H9 (cell line): ENCODE results near the gene LYSMD4. TPM values are rescaled to one million over a fixed set of nuclear protein-coding genes. Genes with fewer than 3 reads are reported as not detected.

Experiments used
- DNase-seq: peaks from one replicate; pipeline ENCODE4 v3.0.0-alpha.2; 2017
- H2AFZ ChIP-seq: one replicate; pipeline ENCODE4 v1.6.1; 2013; ENCODE audit warnings: mild to moderate bottlenecking, low read length, control low read depth, moderate library complexity
- H2AK5ac ChIP-seq: 2 replicates; pipeline ENCODE4 v1.6.1; 2013; ENCODE audit warnings: low read length, control low read depth, mixed read lengths; ENCODE audit not compliant: insufficient read length
- H2BK120ac ChIP-seq: one replicate; pipeline ENCODE4 v1.6.1; 2013; ENCODE audit warnings: low read depth, mild to moderate bottlenecking, low read length, control low read depth, inconsistent platforms; ENCODE audit not compliant: poor library complexity, severe bottlenecking
- H2BK12ac ChIP-seq: 2 replicates; pipeline ENCODE4 v1.6.1; 2013; ENCODE audit warnings: low read length, control low read depth, mixed read lengths, low read depth; ENCODE audit not compliant: insufficient read length
- H2BK15ac ChIP-seq: 2 replicates; pipeline ENCODE4 v1.6.1; 2013; ENCODE audit warnings: low read depth, low read length, control low read depth
- H2BK20ac ChIP-seq: one replicate; pipeline ENCODE4 v1.6.1; 2013; ENCODE audit warnings: low read depth, mild to moderate bottlenecking, low read length, control low read depth, inconsistent platforms; ENCODE audit not compliant: poor library complexity, severe bottlenecking
- H2BK5ac ChIP-seq: 2 replicates; pipeline ENCODE4 v1.6.1; 2013; ENCODE audit warnings: low read length, control low read depth, mixed read lengths; ENCODE audit not compliant: insufficient read length
- H3K14ac ChIP-seq: 2 replicates; pipeline ENCODE4 v1.6.1; 2013; ENCODE audit warnings: low read length, control low read depth; ENCODE audit not compliant: insufficient read depth
- H3K18ac ChIP-seq: 2 replicates; pipeline ENCODE4 v1.6.1; 2013; ENCODE audit warnings: low read depth, mild to moderate bottlenecking, mixed read lengths, low read length, control low read depth; ENCODE audit not compliant: insufficient read length
- H3K23ac ChIP-seq: 2 replicates; pipeline ENCODE4 v1.6.1; 2013; ENCODE audit warnings: low read length, control low read depth, mixed read lengths, low read depth; ENCODE audit not compliant: insufficient read length
- H3K23me2 ChIP-seq: 2 replicates; pipeline ENCODE4 v1.6.1; 2013; ENCODE audit warnings: low read depth, mild to moderate bottlenecking, mixed read lengths, low read length, control low read depth; ENCODE audit not compliant: insufficient read length, poor library complexity, severe bottlenecking
- H3K27ac ChIP-seq: 2 replicates; pipeline ENCODE4 v1.5.1; 2013; ENCODE audit warnings: low read length, control low read depth, mixed read lengths, low read depth; ENCODE audit not compliant: insufficient read length
- H3K27me3 ChIP-seq: 2 replicates; pipeline ENCODE4 v1.6.1; 2013; ENCODE audit warnings: low read length, control low read depth, inconsistent platforms; ENCODE audit not compliant: insufficient read depth
- H3K4ac ChIP-seq: 2 replicates; pipeline ENCODE4 v1.6.1; 2013; ENCODE audit warnings: low read depth, mild to moderate bottlenecking, control low read depth, inconsistent platforms, low read length, moderate library complexity
- H3K4me1 ChIP-seq: 2 replicates; pipeline ENCODE4 v1.6.1; 2013; ENCODE audit warnings: low read length, control low read depth, inconsistent platforms; ENCODE audit not compliant: insufficient read depth
- H3K4me2 ChIP-seq: 2 replicates; pipeline ENCODE4 v1.6.1; 2013; ENCODE audit warnings: low read length, control low read depth, mixed read lengths; ENCODE audit not compliant: insufficient read length, insufficient read depth
- H3K56ac ChIP-seq: 2 replicates; pipeline ENCODE4 v1.6.1; 2013; ENCODE audit warnings: low read depth, mild to moderate bottlenecking, mixed read lengths, low read length, control low read depth; ENCODE audit not compliant: insufficient read length
- H3K79me1 ChIP-seq: 2 replicates; pipeline ENCODE4 v1.6.1; 2013; ENCODE audit warnings: low read depth, mild to moderate bottlenecking, moderate library complexity, low read length, control low read depth, inconsistent platforms; ENCODE audit not compliant: insufficient read depth, poor library complexity, severe bottlenecking
- H3K79me2 ChIP-seq: 2 replicates; pipeline ENCODE4 v1.6.1; 2013; ENCODE audit warnings: low read length, control low read depth, inconsistent platforms; ENCODE audit not compliant: insufficient read depth
- H3K9ac ChIP-seq: 2 replicates; pipeline ENCODE4 v1.6.1; 2013; ENCODE audit warnings: low read length, control low read depth, mixed read lengths; ENCODE audit not compliant: insufficient read length; ENCODE audit errors: extremely low read depth
- H3K9me3 ChIP-seq: one replicate; pipeline ENCODE4 v1.6.1; 2013; ENCODE audit warnings: low read depth, low read length, inconsistent platforms; ENCODE audit not compliant: control insufficient read depth
- H3T11ph ChIP-seq: one replicate; pipeline ENCODE4 v1.6.1; 2013; ENCODE audit warnings: mild to moderate bottlenecking, low read length, control low read depth, inconsistent platforms
- H4K20me1 ChIP-seq: one replicate; pipeline ENCODE4 v1.6.1; 2013; ENCODE audit not compliant: control insufficient read depth, insufficient read length, insufficient read depth
- H4K5ac ChIP-seq: 2 replicates; pipeline ENCODE4 v1.6.1; 2013; ENCODE audit warnings: low read depth, mild to moderate bottlenecking, mixed read lengths, low read length, control low read depth; ENCODE audit not compliant: insufficient read length
- H4K8ac ChIP-seq: replicated peaks from 2 replicates; pipeline ENCODE4 v1.6.1; 2013; ENCODE audit warnings: low read length, control low read depth, mixed read lengths, low read depth; ENCODE audit not compliant: insufficient read length
- H4K91ac ChIP-seq: 2 replicates; pipeline ENCODE4 v1.6.1; 2013; ENCODE audit warnings: low read depth, mild to moderate bottlenecking, moderate library complexity, mixed read lengths, low read length, control low read depth; ENCODE audit not compliant: insufficient read length
- H3K27ac Mint-ChIP-seq, 3 experiments: 2 replicates in 2 of 3; 3 replicates in 1 of 3; pipeline ENCODE4 v1.8.0; 2020 to 2021; ENCODE audit warnings: mixed read lengths in 3 of 3, mild to moderate bottlenecking in 1 of 3, moderate library complexity in 1 of 3
- H3K27me3 Mint-ChIP-seq: 2 replicates; pipeline ENCODE4 v1.8.0; 2021; ENCODE audit warnings: low read depth, mild to moderate bottlenecking, moderate library complexity, mixed read lengths
- H3K36me3 Mint-ChIP-seq, 3 experiments: 2 replicates in 2 of 3; 3 replicates in 1 of 3; pipeline ENCODE4 v1.8.0; 2020 to 2021; ENCODE audit warnings: low read depth in 3 of 3, mixed read lengths in 3 of 3; ENCODE audit not compliant: insufficient read depth in 1 of 3
- H3K4me1 Mint-ChIP-seq, 2 experiments: 2 replicates each; pipeline ENCODE4 v1.8.0; 2020; ENCODE audit warnings: mixed read lengths in 2 of 2
- H3K4me3 Mint-ChIP-seq, 2 experiments: 2 replicates in 1 of 2; 3 replicates in 1 of 2; pipeline ENCODE4 v1.8.0; 2020 to 2021; ENCODE audit warnings: mild to moderate bottlenecking in 2 of 2, mixed read lengths in 2 of 2, moderate library complexity in 1 of 2
- H3K9me3 Mint-ChIP-seq, 2 experiments: 2 replicates in 1 of 2; 3 replicates in 1 of 2; pipeline ENCODE4 v1.8.0; 2020; ENCODE audit warnings: mild to moderate bottlenecking in 2 of 2, mixed read lengths in 2 of 2, moderate library complexity in 1 of 2
- WGBS: extraction: QIAGEN DNeasy Blood & Tissue Kit; methylation state at CpG from one replicate; pipeline ENCODE4 v1.1.7; 2013; ENCODE audit warnings: missing lambda C conversion rate, low lambda C conversion rate, mixed read lengths; ENCODE audit not compliant: insufficient read length; ENCODE audit errors: extremely low coverage; 5-methylcytosine and 5-hydroxymethylcytosine counted together
- total RNA-seq: library from RNA; stranded (reverse); gene quantifications from 2 replicates; pipeline ENCODE4 v1.2.1, GENCODE V29; 2021
- TF ChIP-seq, protein P1 (sequence below): fragments of 200-600 bp; sonication (generic); conservative IDR thresholded peaks from 3 replicates; pipeline ENCODE4 v1.8.0; 2021; ENCODE audit warnings: antibody characterized with exemption, mild to moderate bottlenecking

Gene LYSMD4
- total RNA-seq, 1 experiment from 2014 or later: 10.0 TPM

- Histone ChIP-seq H2BK12ac (no peak overlapping the region), H3K27me3 (no peaks in the 10 kb centered on the region), H3K27ac (no peak overlapping the region), H2BK120ac (no peak overlapping the region), H4K5ac (no peak overlapping the region), H3K14ac (0 out of 2 replicates have a peak overlapping the region, but pooled peaks have one; percentile 13), H3K9ac (no peak overlapping the region), H3K4me1 (no peaks in the 10 kb centered on the region), H2BK5ac (no peak overlapping the region), H3K23me2 (peaks cover 3% of the 10 kb centered on the region), H3T11ph (no peak overlapping the region), H2BK20ac (no peak overlapping the region), H3K9me3 (no peaks in the 10 kb centered on the region), H4K91ac (no peak overlapping the region), H3K18ac (no peak overlapping the region), H3K4me2 (no peak overlapping the region), H2AFZ (no peak overlapping the region), H3K4ac (no peak overlapping the region), H3K79me1 (no peaks in the 10 kb centered on the region), H2BK15ac (no peak overlapping the region), H3K79me2 (no peaks in the 10 kb centered on the region), H3K23ac (no peak overlapping the region), H2AK5ac (no peak overlapping the region), H3K56ac (no peak overlapping the region), H4K8ac (no peak overlapping the region), H4K20me1 (no peaks in the 10 kb centered on the region)
- Mint-ChIP-seq H3K4me1 (peaks cover 2 to 7% of the 10 kb centered on the region in 2 experiments; a peak in 2 of 4 replicates), H3K27me3 (0 out of 2 replicates have a peak, but pooled peaks cover 1% of the 10 kb centered on the region), H3K9me3 (no peaks in the 10 kb centered on the region), H3K27ac (no peak overlapping the region), H3K36me3 (no peaks in the 10 kb centered on the region), H3K4me3 (no peak overlapping the region)
- DNase-seq: no peak
- WGBS: no CpG with 5 or more reads among the region's 7 CpGs
- TF ChIP-seq, protein P1, sequence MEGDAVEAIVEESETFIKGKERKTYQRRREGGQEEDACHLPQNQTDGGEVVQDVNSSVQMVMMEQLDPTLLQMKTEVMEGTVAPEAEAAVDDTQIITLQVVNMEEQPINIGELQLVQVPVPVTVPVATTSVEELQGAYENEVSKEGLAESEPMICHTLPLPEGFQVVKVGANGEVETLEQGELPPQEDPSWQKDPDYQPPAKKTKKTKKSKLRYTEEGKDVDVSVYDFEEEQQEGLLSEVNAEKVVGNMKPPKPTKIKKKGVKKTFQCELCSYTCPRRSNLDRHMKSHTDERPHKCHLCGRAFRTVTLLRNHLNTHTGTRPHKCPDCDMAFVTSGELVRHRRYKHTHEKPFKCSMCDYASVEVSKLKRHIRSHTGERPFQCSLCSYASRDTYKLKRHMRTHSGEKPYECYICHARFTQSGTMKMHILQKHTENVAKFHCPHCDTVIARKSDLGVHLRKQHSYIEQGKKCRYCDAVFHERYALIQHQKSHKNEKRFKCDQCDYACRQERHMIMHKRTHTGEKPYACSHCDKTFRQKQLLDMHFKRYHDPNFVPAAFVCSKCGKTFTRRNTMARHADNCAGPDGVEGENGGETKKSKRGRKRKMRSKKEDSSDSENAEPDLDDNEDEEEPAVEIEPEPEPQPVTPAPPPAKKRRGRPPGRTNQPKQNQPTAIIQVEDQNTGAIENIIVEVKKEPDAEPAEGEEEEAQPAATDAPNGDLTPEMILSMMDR: no peak
These were observed 5.0 kb upstream of the LYSMD4 start for GRCh38 chr15:99738021-99738847.
